HepG2 (cell line): ENCODE data around the gene TFE3. TPM values are rescaled to one million over a fixed set of nuclear protein-coding genes. Genes with fewer than 3 reads are reported as not detected.

Experiments used
- ATAC-seq: fragments of 200-7000 bp; cut with Tn5 transposase; 3 replicates; pipeline ENCODE4 v1.9.1; 2020; ENCODE audit warnings: mild to moderate bottlenecking, moderate library complexity
- BruUV-seq: library from RNA; stranded (reverse); fragments of 400-500 nt; replicated peaks from 2 replicates; lab custom pipeline; 2021; lab: Mats Ljungman, UMichigan
- CTCF ChIA-PET: fragments of 300-600 bp; formaldehyde crosslinking; extraction: SDS; loops from one replicate; lab custom pipeline; 2021; ENCODE audit warnings: low total read pairs, inconsistent platforms, low intra/inter-chr PET ratio; lab: Yijun Ruan, JAX
- POLR2A ChIA-PET: fragments of 350-600 bp; sonication (Branson Sonifier 250); formaldehyde crosslinking; loops from one replicate; lab custom pipeline; 2020; ENCODE audit warnings: antibody characterized with exemption, inconsistent platforms; lab: Yijun Ruan, JAX
- DNase-seq: peaks from one replicate; pipeline ENCODE4 v3.0.0-alpha.2; 2015; ENCODE audit warnings: low spot score
- FAIRE-seq: peaks from 3 replicates; lab custom pipeline; 2011; peaks lifted over from hg19 to GRCh38; lab: Jason Lieb, UNC
- H2AFZ ChIP-seq: one replicate; pipeline ENCODE4 v1.6.1; 2011; ENCODE audit warnings: low read length, inconsistent platforms
- H3K27ac ChIP-seq: fragments of 300-600 bp; 3 replicates; pipeline ENCODE4 v1.8.0; 2011; ENCODE audit warnings: mixed run types, mild to moderate bottlenecking, mixed read lengths, low read length, inconsistent platforms; ENCODE audit not compliant: insufficient read depth; ENCODE audit errors: extremely low read length
- H3K27me3 ChIP-seq, 2 experiments: fragments of 200-600 bp in 1 of 2; 2 replicates in 1 of 2; 3 replicates in 1 of 2; pipeline versions ENCODE4 v1.6.0 to v1.8.0; 2011; ENCODE audit warnings: low read length in 2 of 2, mild to moderate bottlenecking in 2 of 2, moderate library complexity in 2 of 2, inconsistent platforms in 1 of 2; ENCODE audit not compliant: insufficient read depth in 2 of 2, control insufficient read depth in 1 of 2
- H3K36me3 ChIP-seq, 2 experiments: fragments of 200-600 bp in 1 of 2; replicated peaks in 1 of 2; 2 replicates in 1 of 2; 3 replicates in 1 of 2; pipeline versions ENCODE4 v1.5.1 to v1.8.0; 2011; ENCODE audit warnings: low read length in 2 of 2, inconsistent platforms in 1 of 2; ENCODE audit not compliant: insufficient read depth in 2 of 2, control insufficient read depth in 1 of 2
- H3K4me1 ChIP-seq: 2 replicates; pipeline ENCODE4 v1.5.1; 2012; ENCODE audit warnings: low read length, inconsistent platforms; ENCODE audit not compliant: insufficient read depth
- H3K4me2 ChIP-seq: 2 replicates; pipeline ENCODE4 v1.6.0; 2011; ENCODE audit warnings: low read depth, low read length, inconsistent platforms
- H3K4me3 ChIP-seq, 3 experiments: fragments of 200-600 bp in 1 of 3; sonication (generic), shearing (Covaris generic) in 1 of 3; replicated peaks in 1 of 3; 2 replicates each; pipeline ENCODE4 v1.5.1; 2011 to 2016; ENCODE audit warnings: low read length in 3 of 3, inconsistent platforms in 2 of 3, low read depth in 2 of 3, mild to moderate bottlenecking in 2 of 3, control low read depth in 1 of 3, mixed read lengths in 1 of 3; ENCODE audit not compliant: insufficient read depth in 1 of 3
- H3K79me2 ChIP-seq: one replicate; pipeline ENCODE4 v1.6.1; 2011; ENCODE audit warnings: low read length, inconsistent platforms; ENCODE audit not compliant: insufficient read depth
- H3K9ac ChIP-seq: 2 replicates; pipeline ENCODE4 v1.6.0; 2011; ENCODE audit warnings: mild to moderate bottlenecking, low read depth, low read length, inconsistent platforms; ENCODE audit not compliant: insufficient read depth
- H3K9me3 ChIP-seq: 2 replicates; pipeline ENCODE4 v1.5.1; 2012; ENCODE audit warnings: mild to moderate bottlenecking, low read length
- H4K20me1 ChIP-seq: 2 replicates; pipeline ENCODE4 v1.6.0; 2011; ENCODE audit warnings: inconsistent platforms, mild to moderate bottlenecking, low read length, moderate library complexity; ENCODE audit not compliant: insufficient read depth
- CCDC6 ChIP-seq: sonication (generic); formaldehyde crosslinking; IDR thresholded peaks from 2 replicates; pipeline ENCODE4 v1.8.1; 2022; ENCODE audit warnings: mild to moderate bottlenecking, missing genetic modification reagents, moderate library complexity
- RORA ChIP-seq: sonication (generic); formaldehyde crosslinking; IDR thresholded peaks from 2 replicates; pipeline ENCODE4 v1.5.0; 2020; ENCODE audit warnings: mild to moderate bottlenecking, missing genetic modification reagents, moderate library complexity
- SALL1 ChIP-seq: sonication (generic); formaldehyde crosslinking; IDR thresholded peaks from 2 replicates; pipeline ENCODE4 v1.8.0; 2022; ENCODE audit warnings: mild to moderate bottlenecking, missing genetic modification reagents
- THRA ChIP-seq: sonication (generic); formaldehyde crosslinking; IDR thresholded peaks from 2 replicates; pipeline ENCODE4 v1.4.0; 2020; ENCODE audit warnings: missing genetic modification reagents, borderline replicate concordance
- ZFY ChIP-seq: sonication (generic); formaldehyde crosslinking; IDR thresholded peaks from 2 replicates; pipeline ENCODE4 v1.4.0; 2020; ENCODE audit warnings: missing genetic modification reagents
- ZNF83 ChIP-seq: sonication (generic); formaldehyde crosslinking; IDR thresholded peaks from 2 replicates; pipeline ENCODE4 v1.4.0; 2020; ENCODE audit warnings: missing genetic modification reagents, mild to moderate bottlenecking, borderline replicate concordance
- WGBS: methylation state at CpG from one replicate; pipeline ENCODE4 v1.1.6; 2017; ENCODE audit warnings: low lambda C conversion rate; 5-methylcytosine and 5-hydroxymethylcytosine counted together
- in situ Hi-C: cut with HindIII; loops from 2 replicates; pipeline ENCODE4 v1.10.0; 2017; ENCODE audit warnings: low pct_unique_long_range_greater_than_20kb; ENCODE audit not compliant: extremely low pct_ligation_motif_present
- intact Hi-C: fragments of 100-400 bp; cut with micrococcal nuclease; formaldehyde crosslinking; loops from one replicate; pipeline ENCODE4 v1.10.0; 2022; ENCODE audit not compliant: unreplicated experiment
- polyA plus RNA-seq, 8 experiments: library from polyadenylated mRNA; depleted of rRNA in 3 of 8; stranded (reverse) in 7 of 8; unstranded in 1 of 8; fragments of >200 nt; fragmentation: Illumina TruSeq in 4 of 8; extraction: Trizol in 4 of 8; gene quantifications; 2 replicates each; pipeline versions ENCODE4 v1.2.1 to v1.2.3, GENCODE V29; 2011 to 2016; ENCODE audit warnings: low read depth in 4 of 8, missing spikeins in 1 of 8, mixed read lengths in 1 of 8; ENCODE audit not compliant: insufficient read depth in 1 of 8
- total RNA-seq, 5 experiments: library from RNA; depleted of rRNA; stranded (reverse); fragments of >200 nt; fragmentation: Illumina TruSeq; extraction: Trizol; gene quantifications; 2 replicates each; pipeline ENCODE4 v1.2.3, GENCODE V29; 2016; ENCODE audit warnings: low read depth in 1 of 5

Gene TFE3
- total and polyA plus RNA-seq, 2 of the 13 experiments (the other 11 are each of a cell fraction or from before 2014, with no cell fraction given): 8.3 to 12.3 TPM

GRCh38 chrX:49030283-49030682, 12.9 kb downstream of the TFE3 start:
- Histone ChIP-seq H3K36me3 (peaks cover 9 to 15% of the 10 kb centered on the region in 2 experiments), H3K9ac (no peak overlapping the region), H3K4me1 (no peaks in the 10 kb centered on the region), H3K79me2 (no peaks in the 10 kb centered on the region), H3K4me2 (no peak overlapping the region), H3K4me3 (no peak overlapping the region), H3K27ac (no peak overlapping the region), H3K27me3 (no peaks in the 10 kb centered on the region), H4K20me1 (no peaks in the 10 kb centered on the region), H2AFZ (no peak overlapping the region), H3K9me3 (no peaks in the 10 kb centered on the region)
- POLR2A ChIA-PET: interaction anchor here (1.3 to 1.7 kb wide), 2 partner anchors 11 to 14 kb away, joined by 3 to 4 read pairs; no protein-coding TSS in a partner anchor
- no TSS peak for BruUV-seq
- ATAC-seq (no peak), DNase-seq (no peak), FAIRE-seq (no peak)
- in situ Hi-C loops (no loop called here), intact Hi-C loops (no loop called here)
- CTCF ChIA-PET: no interaction called here
- TF ChIP-seq ZFY (no peak), THRA (no peak), RORA (CRISPR knock-in tag) (no peak)
- WGBS: 100% methylated on average over 1 of the region's 6 CpGs

- Histone ChIP-seq H3K4me1 (no peaks in the 10 kb centered on the region), H3K4me2 (no peak overlapping the region), H3K79me2 (no peaks in the 10 kb centered on the region), H2AFZ (no peak overlapping the region), H3K36me3 (peaks cover 9 to 15% of the 10 kb centered on the region in 2 experiments), H3K9ac (no peak overlapping the region), H4K20me1 (no peaks in the 10 kb centered on the region), H3K9me3 (no peaks in the 10 kb centered on the region), H3K4me3 (no peak overlapping the region), H3K27me3 (no peaks in the 10 kb centered on the region)
- no peak for ATAC-seq
- no CpG with 5 or more reads among the region's 6 CpGs for whole genome bisulfite sequencing
- in situ Hi-C loops (no loop called here), intact Hi-C loops (no loop called here)
- BruUV-seq: no TSS peak
- POLR2A ChIA-PET: interaction anchor here (1.3 to 1.7 kb wide), 2 partner anchors 12 to 14 kb away, joined by 3 to 4 read pairs; no protein-coding TSS in a partner anchor
- CTCF ChIA-PET: no interaction called here
- FAIRE-seq: no peak
- DNase-seq: no peak
- TF ChIP-seq SALL1 (CRISPR knock-in tag) (no peak), CCDC6 (no peak), ZNF83 (no peak)
- TF ChIP-seq, all 625 proteins: peak for 0
- H3K27ac ChIP-seq: no peak overlapping the region
Observed at GRCh38 chrX:49029876-49030275, 13.3 kb downstream of the TFE3 start.
